HEK293 (cell line): ENCODE measurements around the gene PKIB.
A peak's percentile ranks its signal among the peaks of the same experiment; 100 is the strongest.

Experiments used
- CTCF ChIA-PET: fragments of 350-600 bp; formaldehyde crosslinking; extraction: SDS; loops from one replicate; lab custom pipeline; 2021; ENCODE audit warnings: antibody characterized with exemption; lab: Yijun Ruan, JAX
- POLR2A ChIA-PET: fragments of 300-600 bp; formaldehyde crosslinking; extraction: SDS; loops from one replicate; lab custom pipeline; 2020; ENCODE audit warnings: antibody characterized with exemption, inconsistent platforms; lab: Yijun Ruan, JAX
- H3K27ac ChIP-seq: fragments of 200-500 bp; sonication (Bioruptor generic); 2 replicates; pipeline ENCODE4 v1.5.1; 2014; ENCODE audit warnings: low read depth, low read length, control low read depth, inconsistent platforms; ENCODE audit errors: extremely low read depth
- H3K36me3 ChIP-seq, 2 experiments: fragments of 200-500 bp in 1 of 2; sonication (Bioruptor generic) in 1 of 2; 1 replicate in 1 of 2; 2 replicates in 1 of 2; pipeline ENCODE4 v1.5.1; 2014 to 2017; ENCODE audit warnings: inconsistent platforms in 2 of 2, low read length in 2 of 2; ENCODE audit not compliant: control insufficient read depth in 2 of 2, insufficient read depth in 1 of 2
- H3K4me1 ChIP-seq: fragments of 200-500 bp; sonication (Bioruptor generic); 2 replicates; pipeline ENCODE4 v1.5.1; 2014; ENCODE audit warnings: mild to moderate bottlenecking, low read length, inconsistent platforms; ENCODE audit not compliant: control insufficient read depth, insufficient read depth
- H3K4me3 ChIP-seq: 2 replicates; pipeline ENCODE4 v1.5.1; 2011; ENCODE audit warnings: low read depth, mild to moderate bottlenecking, control low read depth, low read length, moderate library complexity
- H3K9me3 ChIP-seq: fragments of 200-500 bp; sonication (Bioruptor generic); 2 replicates; pipeline ENCODE4 v1.5.1; 2014; ENCODE audit warnings: low read depth, low read length, inconsistent platforms; ENCODE audit not compliant: control insufficient read depth, insufficient read depth
- ATF2 ChIP-seq: fragments of 450-650 bp; formaldehyde crosslinking; IDR thresholded peaks from 2 replicates; pipeline ENCODE4 v1.5.1; 2016; ENCODE audit warnings: missing biosample characterization, missing genetic modification characterization, low read depth
- GLIS1 ChIP-seq: fragments of 450-650 bp; formaldehyde crosslinking; IDR thresholded peaks from 2 replicates; pipeline ENCODE4 v1.5.1; 2016; ENCODE audit warnings: missing biosample characterization, missing genetic modification characterization
- KLF1 ChIP-seq: fragments of 450-650 bp; formaldehyde crosslinking; IDR thresholded peaks from 2 replicates; pipeline ENCODE4 v1.5.1; 2016; ENCODE audit warnings: missing biosample characterization, missing genetic modification characterization
- KLF7 ChIP-seq: fragments of 450-650 bp; formaldehyde crosslinking; IDR thresholded peaks from 2 replicates; pipeline ENCODE4 v1.5.1; 2016; ENCODE audit warnings: missing biosample characterization, missing genetic modification characterization, borderline replicate concordance
- SCRT2 ChIP-seq: fragments of 450-650 bp; formaldehyde crosslinking; IDR thresholded peaks from 2 replicates; pipeline ENCODE4 v1.5.1; 2016; ENCODE audit warnings: missing biosample characterization, missing genetic modification characterization
- ZBTB10 ChIP-seq: fragments of 450-650 bp; formaldehyde crosslinking; IDR thresholded peaks from 2 replicates; pipeline ENCODE4 v1.5.1; 2016; ENCODE audit warnings: missing biosample characterization, missing genetic modification characterization
- ZNF121 ChIP-seq: fragments of 450-650 bp; formaldehyde crosslinking; IDR thresholded peaks from 2 replicates; pipeline ENCODE4 v1.5.1; 2016; ENCODE audit warnings: missing biosample characterization, missing genetic modification characterization
- ZNF140 ChIP-seq: fragments of 450-650 bp; formaldehyde crosslinking; IDR thresholded peaks from 2 replicates; pipeline ENCODE4 v1.5.1; 2016; ENCODE audit warnings: missing biosample characterization, missing genetic modification characterization
- ZNF2 ChIP-seq: fragments of 450-650 bp; formaldehyde crosslinking; IDR thresholded peaks from 2 replicates; pipeline ENCODE4 v1.5.1; 2016; ENCODE audit warnings: missing biosample characterization, missing genetic modification characterization
- ZNF280D ChIP-seq: fragments of 450-650 bp; formaldehyde crosslinking; IDR thresholded peaks from 2 replicates; pipeline ENCODE4 v1.5.1; 2016; ENCODE audit warnings: missing biosample characterization, missing genetic modification characterization
- ZNF394 ChIP-seq: fragments of 450-650 bp; formaldehyde crosslinking; IDR thresholded peaks from 2 replicates; pipeline ENCODE4 v1.5.1; 2016; ENCODE audit warnings: missing biosample characterization, missing genetic modification characterization, mild to moderate bottlenecking, moderate library complexity, borderline replicate concordance
- ZNF449 ChIP-seq: fragments of 450-650 bp; formaldehyde crosslinking; IDR thresholded peaks from 2 replicates; pipeline ENCODE4 v1.5.1; 2017; ENCODE audit warnings: missing biosample characterization, mild to moderate bottlenecking, missing genetic modification characterization, moderate library complexity
- ZNF510 ChIP-seq: fragments of 450-650 bp; formaldehyde crosslinking; IDR thresholded peaks from 2 replicates; pipeline ENCODE4 v1.5.1; 2018; ENCODE audit warnings: mild to moderate bottlenecking, missing genetic modification characterization, missing biosample characterization; ENCODE audit not compliant: insufficient replicate concordance
- ZNF544 ChIP-seq: fragments of 450-650 bp; formaldehyde crosslinking; IDR thresholded peaks from 2 replicates; pipeline ENCODE4 v1.5.0; 2017; ENCODE audit warnings: missing biosample characterization, missing genetic modification characterization
- ZNF600 ChIP-seq: fragments of 450-650 bp; formaldehyde crosslinking; IDR thresholded peaks from 2 replicates; pipeline ENCODE4 v1.5.1; 2016; ENCODE audit warnings: missing biosample characterization, missing genetic modification characterization
- ZNF654 ChIP-seq: fragments of 450-650 bp; formaldehyde crosslinking; IDR thresholded peaks from 2 replicates; pipeline ENCODE4 v1.5.1; 2016; ENCODE audit warnings: low read depth, missing biosample characterization, missing genetic modification characterization
- ZNF664 ChIP-seq: fragments of 450-650 bp; formaldehyde crosslinking; IDR thresholded peaks from 2 replicates; pipeline ENCODE4 v1.5.1; 2016; ENCODE audit warnings: missing biosample characterization, missing genetic modification characterization
- ZNF776 ChIP-seq: fragments of 450-650 bp; formaldehyde crosslinking; IDR thresholded peaks from 2 replicates; pipeline ENCODE4 v1.5.0; 2017; ENCODE audit warnings: missing biosample characterization, missing genetic modification characterization, borderline replicate concordance

Gene PKIB

GRCh38 chr6:122722746-122723145 lies 112.5 kb downstream of the PKIB start:
- Histone ChIP-seq H3K4me1 (no peaks in the 10 kb centered on the region), H3K9me3 (no peaks in the 10 kb centered on the region), H3K36me3 (no peaks in the 10 kb centered on the region)
- TF ChIP-seq ATF2 = peak; percentile 32; the same call in 1 of the 2 replicates
- no peak for TF ChIP-seq ZNF2 (tag by site-specific recombination)
- no peak for TF ChIP-seq ZNF776 (tag by site-specific recombination)
- TF ChIP-seq, all 188 proteins: peak for 1
- no peak overlapping the region for H3K4me3 ChIP-seq
- ChIA-PET CTCF (interaction anchor here (0.8 to 2.4 kb wide), 6 partner anchors 9 to 248 kb away, joined by 3 to 12 read pairs (median 4); no protein-coding TSS in a partner anchor), POLR2A (no interaction called here)
- H3K27ac ChIP-seq = no peak overlapping the region

- no peaks in the 10 kb centered on the region for H3K9me3 ChIP-seq
- no peaks in the 10 kb centered on the region for H3K4me1 ChIP-seq
- H3K27ac ChIP-seq = no peak overlapping the region
- H3K36me3 ChIP-seq = no peaks in the 10 kb centered on the region
- TF ChIP-seq ZNF654 (tag by site-specific recombination) (peak; percentile 27), GLIS1 (tag by site-specific recombination) (no peak)
- ChIA-PET CTCF (interaction anchor here (0.5 to 10.7 kb wide), 32 partner anchors 9 to 710 kb away, joined by 3 to 196 read pairs (median 4); partner anchors contain the start of gene PKIB), POLR2A (no interaction called here)
- no peak overlapping the region for H3K4me3 ChIP-seq
These were observed 116.4 kb downstream of the PKIB start for GRCh38 chr6:122726649-122727048.

- no peak overlapping the region for H3K27ac ChIP-seq
- TF ChIP-seq ZNF394 (tag by site-specific recombination) (no peak), ZNF664 (tag by site-specific recombination) (no peak), ZNF510 (tag by site-specific recombination) (no peak), SCRT2 (no peak)
- TF ChIP-seq, all 188 proteins: peak for 0
- Histone ChIP-seq H3K4me3 (no peak overlapping the region), H3K36me3 (no peaks in the 10 kb centered on the region), H3K4me1 (no peaks in the 10 kb centered on the region), H3K9me3 (no peaks in the 10 kb centered on the region)
- ChIA-PET POLR2A (no interaction called here), CTCF (interaction anchor here (0.5 to 10.7 kb wide), 29 partner anchors 10 to 710 kb away, joined by 3 to 196 read pairs (median 4); partner anchors contain the start of gene PKIB)
These were observed 117.0 kb downstream of the PKIB start for GRCh38 chr6:122727244-122727643.

- H3K4me3 ChIP-seq = no peak overlapping the region
- no peaks in the 10 kb centered on the region for H3K4me1 ChIP-seq
- no peaks in the 10 kb centered on the region for H3K9me3 ChIP-seq
- CTCF ChIA-PET = interaction anchor here (0.7 to 10.7 kb wide), 31 partner anchors 10 to 1227 kb away, joined by 3 to 196 read pairs (median 6); partner anchors contain the start of genes PKIB and SMPDL3A
- no peak overlapping the region for H3K27ac ChIP-seq
- POLR2A ChIA-PET = no interaction called here
- no peaks in the 10 kb centered on the region for H3K36me3 ChIP-seq
- TF ChIP-seq ZNF280D = no peak
- TF ChIP-seq KLF7 (tag by site-specific recombination) = no peak
- no peak for TF ChIP-seq ZNF544 (tag by site-specific recombination)
- TF ChIP-seq ZNF121 (tag by site-specific recombination) = no peak
- TF ChIP-seq ZNF140 (tag by site-specific recombination) = no peak
- no peak for TF ChIP-seq ZNF449 (tag by site-specific recombination)
- TF ChIP-seq ZNF600 (tag by site-specific recombination) = no peak
- TF ChIP-seq ZBTB10 (tag by site-specific recombination) = no peak
- no peak for TF ChIP-seq KLF1 (tag by site-specific recombination)
These were observed 120.1 kb downstream of the PKIB start for GRCh38 chr6:122730334-122730733.
